ENCODE results near the gene TRIM67.

The TRIM67 gene

DNA sequence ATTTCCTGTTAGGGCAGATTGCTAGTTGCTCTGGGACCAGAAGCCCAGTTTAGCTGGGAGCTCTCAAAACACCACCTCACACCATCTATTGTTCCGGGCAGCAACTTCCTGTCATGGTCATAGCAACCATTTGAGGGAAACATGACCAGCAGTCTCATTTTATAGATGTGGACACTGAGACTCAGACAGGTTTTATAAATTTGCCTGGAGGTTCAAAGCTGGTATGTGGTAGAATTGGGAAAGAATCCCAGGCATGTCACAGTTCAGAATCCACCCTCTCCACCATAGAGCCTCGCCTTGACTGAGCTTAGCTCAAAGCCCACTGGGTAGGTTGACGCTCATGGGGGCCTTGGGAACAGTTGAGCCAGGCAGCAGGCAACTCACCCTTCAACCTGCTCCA, 14.0 kb upstream of the TRIM67 start:
- H3K4me1 ChIP-seq (ENCODE audit: control insufficient read depth, insufficient read depth, low read length) = no peaks in the 10 kb centered on the region
- ChIA-PET CTCF (no interaction called here), POLR2A (interaction anchor here (0.8 kb wide), 1 partner anchor 15 kb away, joined by 3 read pairs; no protein-coding TSS in a partner anchor)
- no peak overlapping the region for H3K27ac ChIP-seq (ENCODE audit: extremely low read depth, low read depth, low read length)
- TF ChIP-seq, protein P1, sequence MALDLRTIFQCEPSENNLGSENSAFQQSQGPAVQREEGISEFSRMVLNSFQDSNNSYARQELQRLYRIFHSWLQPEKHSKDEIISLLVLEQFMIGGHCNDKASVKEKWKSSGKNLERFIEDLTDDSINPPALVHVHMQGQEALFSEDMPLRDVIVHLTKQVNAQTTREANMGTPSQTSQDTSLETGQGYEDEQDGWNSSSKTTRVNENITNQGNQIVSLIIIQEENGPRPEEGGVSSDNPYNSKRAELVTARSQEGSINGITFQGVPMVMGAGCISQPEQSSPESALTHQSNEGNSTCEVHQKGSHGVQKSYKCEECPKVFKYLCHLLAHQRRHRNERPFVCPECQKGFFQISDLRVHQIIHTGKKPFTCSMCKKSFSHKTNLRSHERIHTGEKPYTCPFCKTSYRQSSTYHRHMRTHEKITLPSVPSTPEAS (tag by site-specific recombination; IDR thresholded peaks at IDR 0.05) = no peak
- TF ChIP-seq, protein P2, sequence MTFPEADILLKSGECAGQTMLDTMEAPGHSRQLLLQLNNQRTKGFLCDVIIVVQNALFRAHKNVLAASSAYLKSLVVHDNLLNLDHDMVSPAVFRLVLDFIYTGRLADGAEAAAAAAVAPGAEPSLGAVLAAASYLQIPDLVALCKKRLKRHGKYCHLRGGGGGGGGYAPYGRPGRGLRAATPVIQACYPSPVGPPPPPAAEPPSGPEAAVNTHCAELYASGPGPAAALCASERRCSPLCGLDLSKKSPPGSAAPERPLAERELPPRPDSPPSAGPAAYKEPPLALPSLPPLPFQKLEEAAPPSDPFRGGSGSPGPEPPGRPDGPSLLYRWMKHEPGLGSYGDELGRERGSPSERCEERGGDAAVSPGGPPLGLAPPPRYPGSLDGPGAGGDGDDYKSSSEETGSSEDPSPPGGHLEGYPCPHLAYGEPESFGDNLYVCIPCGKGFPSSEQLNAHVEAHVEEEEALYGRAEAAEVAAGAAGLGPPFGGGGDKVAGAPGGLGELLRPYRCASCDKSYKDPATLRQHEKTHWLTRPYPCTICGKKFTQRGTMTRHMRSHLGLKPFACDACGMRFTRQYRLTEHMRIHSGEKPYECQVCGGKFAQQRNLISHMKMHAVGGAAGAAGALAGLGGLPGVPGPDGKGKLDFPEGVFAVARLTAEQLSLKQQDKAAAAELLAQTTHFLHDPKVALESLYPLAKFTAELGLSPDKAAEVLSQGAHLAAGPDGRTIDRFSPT (tag by site-specific recombination; IDR thresholded peaks at IDR 0.05) = no peak
- TF ChIP-seq ZFP3 (tag by site-specific recombination; IDR thresholded peaks at IDR 0.05; ENCODE audit: low read depth) (no peak), ZNF585B (tag by site-specific recombination; IDR thresholded peaks at IDR 0.05) (no peak), KLF1 (tag by site-specific recombination; IDR thresholded peaks at IDR 0.05) (no peak), ZNF394 (tag by site-specific recombination; IDR thresholded peaks at IDR 0.05; ENCODE audit: borderline replicate concordance) (no peak), ZFP37 (tag by site-specific recombination; IDR thresholded peaks at IDR 0.05) (no peak), ZNF10 (tag by site-specific recombination; IDR thresholded peaks at IDR 0.05) (no peak), ZFHX2 (tag by site-specific recombination; conservative IDR thresholded peaks at IDR 0.05) (no peak), ZNF302 (tag by site-specific recombination; IDR thresholded peaks at IDR 0.05; ENCODE audit: low read depth) (no peak), ZNF366 (tag by site-specific recombination; conservative IDR thresholded peaks at IDR 0.05) (no peak), MEIS1 (CRISPR knock-in tag; IDR thresholded peaks at IDR 0.05; ENCODE audit: borderline replicate concordance) (no peak), ZNF555 (tag by site-specific recombination; conservative IDR thresholded peaks at IDR 0.05) (no peak)
- TF ChIP-seq, protein P3, sequence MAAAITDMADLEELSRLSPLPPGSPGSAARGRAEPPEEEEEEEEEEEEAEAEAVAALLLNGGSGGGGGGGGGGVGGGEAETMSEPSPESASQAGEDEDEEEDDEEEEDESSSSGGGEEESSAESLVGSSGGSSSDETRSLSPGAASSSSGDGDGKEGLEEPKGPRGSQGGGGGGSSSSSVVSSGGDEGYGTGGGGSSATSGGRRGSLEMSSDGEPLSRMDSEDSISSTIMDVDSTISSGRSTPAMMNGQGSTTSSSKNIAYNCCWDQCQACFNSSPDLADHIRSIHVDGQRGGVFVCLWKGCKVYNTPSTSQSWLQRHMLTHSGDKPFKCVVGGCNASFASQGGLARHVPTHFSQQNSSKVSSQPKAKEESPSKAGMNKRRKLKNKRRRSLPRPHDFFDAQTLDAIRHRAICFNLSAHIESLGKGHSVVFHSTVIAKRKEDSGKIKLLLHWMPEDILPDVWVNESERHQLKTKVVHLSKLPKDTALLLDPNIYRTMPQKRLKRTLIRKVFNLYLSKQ (tag by site-specific recombination; IDR thresholded peaks at IDR 0.05; ENCODE audit: borderline replicate concordance) = no peak
- TF ChIP-seq, protein P4, sequence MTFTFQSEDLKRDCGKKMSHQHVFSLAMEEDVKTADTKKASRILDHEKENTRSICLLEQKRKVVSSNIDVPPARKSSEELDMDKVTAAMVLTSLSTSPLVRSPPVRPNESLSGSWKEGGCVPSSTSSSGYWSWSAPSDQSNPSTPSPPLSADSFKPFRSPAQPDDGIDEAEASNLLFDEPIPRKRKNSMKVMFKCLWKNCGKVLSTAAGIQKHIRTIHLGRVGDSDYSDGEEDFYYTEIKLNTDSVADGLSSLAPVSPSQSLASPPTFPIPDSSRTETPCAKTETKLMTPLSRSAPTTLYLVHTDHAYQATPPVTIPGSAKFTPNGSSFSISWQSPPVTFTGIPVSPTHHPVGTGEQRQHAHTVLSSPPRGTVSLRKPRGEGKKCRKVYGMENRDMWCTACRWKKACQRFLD (tag by site-specific recombination; IDR thresholded peaks at IDR 0.05) = no peak
- TF ChIP-seq, protein P5, sequence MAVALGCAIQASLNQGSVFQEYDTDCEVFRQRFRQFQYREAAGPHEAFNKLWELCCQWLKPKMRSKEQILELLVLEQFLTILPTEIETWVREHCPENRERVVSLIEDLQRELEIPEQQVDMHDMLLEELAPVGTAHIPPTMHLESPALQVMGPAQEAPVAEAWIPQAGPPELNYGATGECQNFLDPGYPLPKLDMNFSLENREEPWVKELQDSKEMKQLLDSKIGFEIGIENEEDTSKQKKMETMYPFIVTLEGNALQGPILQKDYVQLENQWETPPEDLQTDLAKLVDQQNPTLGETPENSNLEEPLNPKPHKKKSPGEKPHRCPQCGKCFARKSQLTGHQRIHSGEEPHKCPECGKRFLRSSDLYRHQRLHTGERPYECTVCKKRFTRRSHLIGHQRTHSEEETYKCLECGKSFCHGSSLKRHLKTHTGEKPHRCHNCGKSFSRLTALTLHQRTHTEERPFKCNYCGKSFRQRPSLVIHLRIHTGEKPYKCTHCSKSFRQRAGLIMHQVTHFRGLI (tag by site-specific recombination; IDR thresholded peaks at IDR 0.05) = no peak
- TF ChIP-seq, protein P6, sequence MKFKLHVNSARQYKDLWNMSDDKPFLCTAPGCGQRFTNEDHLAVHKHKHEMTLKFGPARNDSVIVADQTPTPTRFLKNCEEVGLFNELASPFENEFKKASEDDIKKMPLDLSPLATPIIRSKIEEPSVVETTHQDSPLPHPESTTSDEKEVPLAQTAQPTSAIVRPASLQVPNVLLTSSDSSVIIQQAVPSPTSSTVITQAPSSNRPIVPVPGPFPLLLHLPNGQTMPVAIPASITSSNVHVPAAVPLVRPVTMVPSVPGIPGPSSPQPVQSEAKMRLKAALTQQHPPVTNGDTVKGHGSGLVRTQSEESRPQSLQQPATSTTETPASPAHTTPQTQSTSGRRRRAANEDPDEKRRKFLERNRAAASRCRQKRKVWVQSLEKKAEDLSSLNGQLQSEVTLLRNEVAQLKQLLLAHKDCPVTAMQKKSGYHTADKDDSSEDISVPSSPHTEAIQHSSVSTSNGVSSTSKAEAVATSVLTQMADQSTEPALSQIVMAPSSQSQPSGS (tag by site-specific recombination; IDR thresholded peaks at IDR 0.05; ENCODE audit: low read depth) = no peak
- TF ChIP-seq, protein P7, sequence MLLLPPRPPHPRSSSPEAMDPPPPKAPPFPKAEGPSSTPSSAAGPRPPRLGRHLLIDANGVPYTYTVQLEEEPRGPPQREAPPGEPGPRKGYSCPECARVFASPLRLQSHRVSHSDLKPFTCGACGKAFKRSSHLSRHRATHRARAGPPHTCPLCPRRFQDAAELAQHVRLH (tag by site-specific recombination; IDR thresholded peaks at IDR 0.05) = no peak
- H3K36me3 ChIP-seq (ENCODE audit: control insufficient read depth in 2 of 2, insufficient read depth in 1 of 2, low read length in 2 of 2) = no peaks in the 10 kb centered on the region
- no peaks in the 10 kb centered on the region for H3K9me3 ChIP-seq (ENCODE audit: control insufficient read depth, insufficient read depth, low read depth, low read length)
- no peak overlapping the region for H3K4me3 ChIP-seq (ENCODE audit: low read depth, low read length)
